ENCODE results near the gene TMEM38B. TPM values are rescaled to one million over a fixed set of nuclear protein-coding genes. Genes with fewer than 3 reads are reported as not detected.
"Not testable (repeated sequence)": the region's sequence is repeated elsewhere in the genome, so short reads cannot be mapped to it uniquely, and the experiment has no call there.

TMEM38B gene
- polyA plus RNA-seq, 3 donors, result 30.2 to 53.3 (median 48.2) TPM

GRCh38 chr9:105681313-105681712, 13.0 kb upstream of the TMEM38B start:
- no peak for DNase-seq (ENCODE audit: low read depth in 3 of 3, low spot score in 2 of 3)

- DNase-seq (ENCODE audit: low read depth in 3 of 3, low spot score in 2 of 3), result no peak
Measured at GRCh38 chr9:105681724-105682123, 12.6 kb upstream of the TMEM38B start.

GRCh38 chr9:105683688-105684275, 10.6 kb upstream of the TMEM38B start:
- DNase-seq (ENCODE audit: low read depth in 3 of 3, low spot score in 2 of 3), result no peak

- DNase-seq (ENCODE audit: low read depth in 3 of 3, low spot score in 2 of 3), result no peak
Measured at GRCh38 chr9:105686936-105687335, 7.4 kb upstream of the TMEM38B start.

DNA sequence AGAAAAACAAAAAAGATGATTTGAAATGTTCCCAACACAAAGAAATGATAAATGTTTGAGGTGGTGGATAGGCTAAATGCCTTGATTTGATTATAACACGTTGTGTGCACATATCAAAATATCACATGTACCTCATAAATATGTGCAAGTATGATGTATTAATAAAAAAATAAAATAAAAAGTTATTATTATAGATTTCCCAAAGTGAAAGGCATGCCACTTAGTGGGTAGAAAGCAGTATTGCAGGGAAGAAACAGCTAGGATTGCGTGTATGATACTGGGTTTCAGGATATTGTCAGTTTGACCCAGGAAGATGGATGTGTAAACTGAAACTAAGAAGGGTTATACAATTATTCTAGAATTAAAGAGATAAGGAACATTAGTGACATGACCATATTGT, 3.6 kb upstream of the TMEM38B start:
- no peak for DNase-seq (ENCODE audit: low read depth in 3 of 3, low spot score in 2 of 3)

- DNase-seq (ENCODE audit: low read depth in 3 of 3, low spot score in 2 of 3), result peak in 1 of 3 donors; percentile 31
Measured at GRCh38 chr9:105693435-105694189, 729 bp upstream of the TMEM38B start.

DNA sequence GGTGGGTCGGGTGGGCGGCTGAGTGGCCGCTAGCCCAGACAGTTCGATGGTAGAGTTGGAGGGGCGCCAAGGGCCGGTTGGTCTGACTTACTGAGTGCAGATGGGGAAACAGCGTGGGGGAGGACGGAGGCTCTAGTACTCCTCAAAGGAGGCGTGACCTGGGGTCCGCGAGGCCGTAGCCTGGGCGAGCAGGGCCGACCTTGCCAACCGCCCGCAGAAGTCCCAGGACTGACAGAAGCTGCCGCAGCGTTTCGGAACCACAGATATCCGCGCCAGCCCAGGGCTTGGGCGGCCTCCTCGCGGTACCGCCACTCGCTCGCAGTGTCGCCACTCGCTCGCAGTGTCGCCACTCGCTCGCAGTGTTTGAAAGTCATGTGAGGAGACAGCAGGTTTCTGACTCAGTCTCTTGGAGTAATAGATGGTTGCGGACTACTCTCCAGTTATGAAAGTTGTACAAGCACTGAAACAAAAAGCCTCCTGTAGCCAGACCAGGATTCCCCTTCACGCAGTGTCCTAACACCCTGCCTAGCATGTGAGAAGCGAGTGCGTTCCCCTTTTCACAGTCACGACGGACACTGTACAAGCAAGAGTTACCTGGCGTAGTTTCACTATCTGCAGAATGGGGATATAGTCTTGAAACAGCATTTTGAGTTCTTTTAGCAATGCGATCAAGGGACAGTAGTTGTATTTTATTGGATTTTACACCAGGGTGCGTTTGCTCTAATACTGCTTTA, 674 bp downstream of the TMEM38B start:
- peak in 2 of 3 donors; percentile 21 to 25 for DNase-seq (ENCODE audit: low read depth in 3 of 3, low spot score in 2 of 3)

GRCh38 chr9:105696219-105696793, 2.0 kb downstream of the TMEM38B start:
- no peak for DNase-seq (ENCODE audit: low read depth in 3 of 3, low spot score in 2 of 3)

GRCh38 chr9:105697871-105698270, 3.5 kb downstream of the TMEM38B start:
- no peak for DNase-seq (ENCODE audit: low read depth in 3 of 3, low spot score in 2 of 3)

GRCh38 chr9:105698348-105698870, 4.1 kb downstream of the TMEM38B start:
- no peak for DNase-seq (ENCODE audit: low read depth in 3 of 3, low spot score in 2 of 3)

- no peak for DNase-seq (ENCODE audit: low read depth in 3 of 3, low spot score in 2 of 3)
Measured at GRCh38 chr9:105700668-105701067, 6.3 kb downstream of the TMEM38B start.

GRCh38 chr9:105701145-105701544, 6.8 kb downstream of the TMEM38B start:
- no peak for DNase-seq (ENCODE audit: low read depth in 3 of 3, low spot score in 2 of 3)

DNA sequence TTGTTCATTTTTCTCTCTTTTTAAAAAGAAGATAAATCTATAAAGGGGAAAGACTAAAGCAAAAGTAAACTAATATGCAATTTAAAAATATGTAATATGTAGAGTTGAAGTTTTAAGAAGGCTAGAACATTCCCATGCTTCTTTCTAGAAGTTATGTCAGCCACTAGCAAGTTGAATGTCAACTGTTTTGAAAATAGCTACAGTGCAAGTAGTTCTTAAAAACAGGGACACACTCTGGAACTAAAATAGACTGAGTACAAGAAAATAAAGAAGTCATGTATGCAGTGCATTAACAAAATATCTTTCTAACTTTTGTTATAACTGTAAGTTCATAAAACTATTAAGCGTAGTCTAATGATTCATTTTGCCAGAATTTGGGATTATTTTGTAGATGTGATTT, 7.9 kb downstream of the TMEM38B start:
- no peak for DNase-seq (ENCODE audit: low read depth in 3 of 3, low spot score in 2 of 3)

DNA sequence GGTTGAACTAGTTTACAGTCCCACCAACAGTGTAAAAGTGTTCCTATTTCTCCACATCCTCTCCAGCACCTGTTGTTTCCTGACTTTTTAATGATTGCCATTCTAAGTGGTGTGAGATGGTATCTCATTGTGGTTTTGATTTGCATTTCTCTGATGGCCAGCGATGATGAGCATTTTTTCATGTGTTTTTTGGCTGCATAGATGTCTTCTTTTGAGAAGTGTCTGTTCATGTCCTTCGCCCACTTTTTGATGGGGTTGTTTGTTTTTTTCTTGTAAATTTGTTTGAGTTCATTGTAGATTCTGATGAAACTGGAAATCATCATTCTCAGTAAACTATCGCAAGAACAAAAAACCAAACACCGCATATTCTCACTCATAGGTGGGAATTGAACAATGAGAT, 9.3 kb downstream of the TMEM38B start:
- not testable (repeated sequence) for DNase-seq (ENCODE audit: low read depth in 3 of 3, low spot score in 2 of 3)

- DNase-seq (ENCODE audit: low read depth in 3 of 3, low spot score in 2 of 3), result no peak
Measured at GRCh38 chr9:105706156-105706555, 11.8 kb downstream of the TMEM38B start.

GRCh38 chr9:105708405-105708804, 14.1 kb downstream of the TMEM38B start:
- DNase-seq (ENCODE audit: low read depth in 3 of 3, low spot score in 2 of 3), result no peak

DNA sequence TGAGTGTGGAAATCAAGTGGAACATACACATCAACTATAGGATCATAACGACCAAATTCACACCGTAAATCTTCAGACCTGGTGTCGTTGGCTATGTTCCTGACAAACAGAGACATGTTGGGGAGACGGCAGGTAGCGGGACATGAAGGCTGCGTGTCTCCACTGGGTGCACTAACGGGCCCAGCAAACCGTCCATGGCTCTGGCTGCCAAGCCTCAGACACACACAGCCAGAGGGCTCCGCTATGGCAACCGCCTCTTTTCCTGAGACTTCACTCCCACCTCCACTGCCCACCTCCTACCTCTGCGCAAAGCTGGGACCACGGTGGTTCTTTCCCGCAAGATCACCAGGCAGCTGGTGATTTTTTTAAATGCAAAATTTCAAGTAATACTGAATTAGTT, 16.3 kb downstream of the TMEM38B start:
- no peak for DNase-seq (ENCODE audit: low read depth in 3 of 3, low spot score in 2 of 3)

DNA sequence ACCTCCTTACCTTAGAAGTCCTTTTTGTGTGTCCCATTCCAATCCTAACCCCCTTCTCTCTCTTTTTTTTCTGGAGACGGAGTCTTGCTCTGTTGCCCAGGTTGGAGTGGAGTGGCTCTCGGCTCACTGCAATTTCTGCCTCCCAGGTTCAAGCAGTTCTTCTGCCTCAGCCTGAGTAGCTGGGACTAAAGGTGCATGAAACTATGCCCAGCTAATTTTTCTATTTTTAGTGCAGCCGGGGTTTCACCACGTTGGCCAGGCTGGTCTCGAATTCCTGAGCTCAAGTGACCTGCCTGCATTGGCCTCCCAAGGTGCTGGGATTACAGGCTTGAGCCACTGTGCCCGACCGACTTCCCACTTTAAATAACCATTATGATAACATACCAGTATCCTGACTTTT, 17.5 kb downstream of the TMEM38B start:
- no peak for DNase-seq (ENCODE audit: low read depth in 3 of 3, low spot score in 2 of 3)

DNA sequence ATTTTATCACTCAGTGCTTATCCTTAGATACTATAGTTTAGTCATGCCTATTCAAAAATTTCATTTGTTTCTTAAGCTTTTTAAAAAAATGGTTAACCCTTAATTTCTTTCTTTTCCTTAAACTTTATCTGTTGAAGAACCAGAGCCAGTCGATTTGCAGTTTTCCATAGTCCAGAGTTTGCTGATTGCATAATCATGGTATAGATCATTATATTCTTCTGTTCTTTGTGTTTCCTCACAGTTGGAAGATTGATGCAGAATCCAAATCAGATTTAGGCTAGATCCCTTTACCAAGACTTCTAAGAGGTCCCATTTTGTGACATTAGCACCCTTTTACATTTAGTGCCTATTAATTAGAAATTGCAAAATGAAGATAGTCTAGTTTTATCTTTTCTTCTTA, 18.0 kb downstream of the TMEM38B start:
- no peak for DNase-seq (ENCODE audit: low read depth in 3 of 3, low spot score in 2 of 3)

DNA sequence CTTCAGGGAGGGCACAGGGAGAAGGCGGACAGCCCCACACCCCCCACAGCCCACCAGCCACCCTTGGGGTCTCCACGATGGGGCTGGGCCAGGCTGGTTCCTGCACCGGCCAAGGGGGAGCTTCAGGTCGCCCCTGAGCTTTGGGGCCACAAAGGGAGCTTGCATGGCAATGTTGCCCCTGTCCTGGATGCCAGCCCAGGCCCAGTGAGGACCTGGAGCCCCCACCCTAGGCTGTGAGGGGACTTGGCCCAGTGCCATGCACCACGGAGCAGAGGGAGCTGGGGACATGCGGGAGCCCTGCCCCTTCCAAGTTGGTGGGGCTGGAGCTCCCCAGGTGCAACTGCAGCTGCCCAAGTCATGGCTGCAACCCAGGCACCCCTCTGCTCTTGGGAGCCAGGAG, 18.4 kb downstream of the TMEM38B start:
- DNase-seq (ENCODE audit: low read depth in 3 of 3, low spot score in 2 of 3), result no peak
